Spleen (tissue), 7 donors: ENCODE measurements around the gene NLRP6.

Experiments
- POLR2A ChIP-seq, 3 donors: fragments of 450-650 bp; IDR thresholded peaks; one replicate each; pipeline ENCODE4 v1.5.1; 2017; ENCODE audit warnings: antibody characterized with exemption in 3 of 3, mild to moderate bottlenecking in 1 of 3
- TF ChIP-seq, protein P1 (sequence below), 11 experiments: fragments of 200-600 bp in 7 of 11; fragments of 450-650 bp in 4 of 11; sonication (generic) in 4 of 11; IDR thresholded peaks in 8 of 11; conservative IDR thresholded peaks in 3 of 11; 1 replicate in 7 of 11; 2 replicates in 4 of 11; pipeline versions ENCODE4 v1.4.0 to v1.8.0; 2016 to 2021; ENCODE audit warnings: antibody characterized with exemption in 11 of 11, inconsistent platforms in 4 of 11, mild to moderate bottlenecking in 1 of 11
- donor health status: DM: no; HTN: no; CAD: no; lungs with moderate emphysema.
- donor health status: DM: no; HTN: no; CAD: no.
- donor health status: DM: no; HTN: no; CAD: no.

DNA sequence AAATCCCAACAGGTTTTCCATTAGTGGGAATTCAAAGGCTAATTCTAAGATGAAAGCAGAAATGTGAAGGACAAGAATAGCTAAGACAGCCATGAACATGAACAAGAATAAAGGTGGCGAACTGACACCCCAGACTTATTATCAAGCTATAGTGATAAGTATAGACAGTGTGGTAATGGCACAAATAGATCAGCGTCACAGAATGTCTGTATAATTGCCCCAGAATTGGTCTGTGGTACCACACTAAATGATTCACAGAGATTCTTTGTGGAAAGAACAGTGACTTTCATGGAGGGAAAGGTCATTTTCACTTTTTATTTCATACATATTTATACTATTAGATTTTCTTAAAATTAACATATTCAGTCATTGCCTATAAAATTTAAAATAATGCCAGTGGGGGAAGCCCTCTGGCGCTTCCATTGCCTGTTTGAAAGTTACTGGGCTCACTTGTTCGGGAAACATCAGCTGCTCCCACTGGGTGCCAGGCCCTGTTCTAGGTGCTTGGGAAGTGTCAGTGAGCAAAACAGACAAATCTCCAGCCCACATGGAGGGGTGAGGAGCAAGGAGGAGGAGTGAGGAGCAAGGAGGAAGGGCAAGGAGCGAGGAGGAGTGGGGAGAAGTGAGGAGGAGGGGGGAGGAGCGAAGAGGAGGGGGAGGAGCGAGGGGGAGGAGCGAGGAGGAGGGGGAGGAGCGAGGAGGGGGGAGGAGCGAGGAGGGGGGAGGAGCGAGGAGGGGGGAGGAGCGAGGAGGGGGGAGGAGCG, 11.3 kb upstream of the NLRP6 start:
- TF ChIP-seq, protein P1, sequence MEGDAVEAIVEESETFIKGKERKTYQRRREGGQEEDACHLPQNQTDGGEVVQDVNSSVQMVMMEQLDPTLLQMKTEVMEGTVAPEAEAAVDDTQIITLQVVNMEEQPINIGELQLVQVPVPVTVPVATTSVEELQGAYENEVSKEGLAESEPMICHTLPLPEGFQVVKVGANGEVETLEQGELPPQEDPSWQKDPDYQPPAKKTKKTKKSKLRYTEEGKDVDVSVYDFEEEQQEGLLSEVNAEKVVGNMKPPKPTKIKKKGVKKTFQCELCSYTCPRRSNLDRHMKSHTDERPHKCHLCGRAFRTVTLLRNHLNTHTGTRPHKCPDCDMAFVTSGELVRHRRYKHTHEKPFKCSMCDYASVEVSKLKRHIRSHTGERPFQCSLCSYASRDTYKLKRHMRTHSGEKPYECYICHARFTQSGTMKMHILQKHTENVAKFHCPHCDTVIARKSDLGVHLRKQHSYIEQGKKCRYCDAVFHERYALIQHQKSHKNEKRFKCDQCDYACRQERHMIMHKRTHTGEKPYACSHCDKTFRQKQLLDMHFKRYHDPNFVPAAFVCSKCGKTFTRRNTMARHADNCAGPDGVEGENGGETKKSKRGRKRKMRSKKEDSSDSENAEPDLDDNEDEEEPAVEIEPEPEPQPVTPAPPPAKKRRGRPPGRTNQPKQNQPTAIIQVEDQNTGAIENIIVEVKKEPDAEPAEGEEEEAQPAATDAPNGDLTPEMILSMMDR (IDR thresholded peaks at IDR 0.05 in 8 of 11, conservative IDR thresholded peaks at IDR 0.05 in 3 of 11): no peak
- no peak for TF ChIP-seq POLR2A (IDR thresholded peaks at IDR 0.05)
